NCI-H146 treated with DMSO at 0.1 percent for 48 hours (cell line): ENCODE measurements around the gene MS4A14.
"Not testable (repeated sequence)": the region's sequence is repeated elsewhere in the genome, so short reads cannot be mapped to it uniquely, and the experiment has no call there.

ENCODE experiments used
- DNase-seq: peaks from one replicate; lab custom pipeline; 2025; ENCODE audit not compliant: unreplicated experiment; lab: John Stamatoyannopoulos, UW

MS4A14 gene

GRCh38 chr11:60396382-60396781 is at the start of gene MS4A14:
Gene MS4A14 (plus strand): TSS chr11:60396459. CDS start chr11:60396579, 120 bp downstream.
- DNase-seq = no peak

GRCh38 chr11:60347084-60347797 is 49.0 kb upstream of the MS4A14 start:
- DNase-seq = no peak

GRCh38 chr11:60348116-60348515 is 48.1 kb upstream of the MS4A14 start:
- DNase-seq = no peak

GRCh38 chr11:60349990-60350389 is 46.3 kb upstream of the MS4A14 start:
- no peak for DNase-seq

- no peak for DNase-seq
Measured at GRCh38 chr11:60357771-60358170, 38.5 kb upstream of the MS4A14 start.

- DNase-seq = no peak
Measured at GRCh38 chr11:60360621-60361020, 35.6 kb upstream of the MS4A14 start.

- DNase-seq = no peak
Measured at GRCh38 chr11:60362241-60362640, 34.0 kb upstream of the MS4A14 start.

GRCh38 chr11:60363542-60364470 is 32.5 kb upstream of the MS4A14 start:
- DNase-seq = peak; percentile 33

GRCh38 chr11:60366262-60366904 is 29.9 kb upstream of the MS4A14 start:
- not testable (repeated sequence) for DNase-seq

GRCh38 chr11:60367009-60367408 is 29.2 kb upstream of the MS4A14 start:
- no peak for DNase-seq

- DNase-seq = no peak
Measured at GRCh38 chr11:60367896-60368295, 28.4 kb upstream of the MS4A14 start.

- DNase-seq = no peak
Measured at GRCh38 chr11:60370252-60370810, 25.9 kb upstream of the MS4A14 start.

GRCh38 chr11:60370811-60371298 is 25.4 kb upstream of the MS4A14 start:
- peak; percentile 58 for DNase-seq

GRCh38 chr11:60371386-60371785 is 24.9 kb upstream of the MS4A14 start:
- no peak for DNase-seq

- DNase-seq = no peak
Measured at GRCh38 chr11:60371854-60372253, 24.4 kb upstream of the MS4A14 start.

GRCh38 chr11:60372767-60373166 is 23.5 kb upstream of the MS4A14 start:
- DNase-seq = no peak

- no peak for DNase-seq
Measured at GRCh38 chr11:60375316-60375715, 20.9 kb upstream of the MS4A14 start.

- DNase-seq = no peak
Measured at GRCh38 chr11:60376601-60377000, 19.7 kb upstream of the MS4A14 start.

- no peak for DNase-seq
Measured at GRCh38 chr11:60377401-60378136, 18.7 kb upstream of the MS4A14 start.

GRCh38 chr11:60378354-60378753 is 17.9 kb upstream of the MS4A14 start, which contains the start of gene MS4A7:
Gene MS4A7 (plus strand): TSS chr11:60378532. CDS start chr11:60383142, 4,610 bp downstream.
- no peak for DNase-seq
